IMR-90 (cell line): ENCODE results near the gene R3HDML. TPM values are rescaled to one million over a fixed set of nuclear protein-coding genes. Genes with fewer than 3 reads are reported as not detected.

ENCODE experiments used
- ATAC-seq: fragments of 200-7000 bp; cut with Tn5 transposase; 2 replicates; pipeline ENCODE4 v1.9.1; 2020; ENCODE audit warnings: low read depth, mild to moderate bottlenecking, moderate library complexity
- BruUV-seq: library from RNA; stranded (reverse); fragments of 400-500 nt; replicated peaks from 2 replicates; lab custom pipeline; 2021; lab: Mats Ljungman, UMichigan
- CTCF ChIA-PET: fragments of 300-600 bp; formaldehyde crosslinking; extraction: SDS; loops from one replicate; lab custom pipeline; 2021; ENCODE audit warnings: antibody characterized with exemption; lab: Yijun Ruan, JAX
- POLR2A ChIA-PET: fragments of 300-600 bp; sonication (Branson Sonifier 250); formaldehyde crosslinking; loops from one replicate; lab custom pipeline; 2022; ENCODE audit warnings: antibody characterized with exemption; ENCODE audit not compliant: unreplicated experiment; lab: Charles Lee
- DNase-seq: peaks from one replicate; pipeline ENCODE4 v3.0.0; 2013
- H2AFZ ChIP-seq: replicated peaks from 2 replicates; pipeline ENCODE3; 2013; ENCODE audit warnings: low read length, mild to moderate bottlenecking; ENCODE audit not compliant: poor library complexity
- H2AK5ac ChIP-seq: 2 replicates; pipeline ENCODE4 v1.6.1; 2013; ENCODE audit warnings: low read depth, low read length, inconsistent platforms
- H2AK9ac ChIP-seq: replicated peaks from 2 replicates; pipeline ENCODE3; 2013; ENCODE audit warnings: mild to moderate bottlenecking, low read depth, low read length, moderate library complexity; ENCODE audit not compliant: poor library complexity
- H2BK120ac ChIP-seq: 2 replicates; pipeline ENCODE4 v1.6.1; 2013; ENCODE audit warnings: low read depth, low read length, inconsistent platforms
- H2BK15ac ChIP-seq: 3 replicates; pipeline ENCODE4 v1.6.1; 2013; ENCODE audit warnings: low read depth, low read length, inconsistent platforms
- H2BK20ac ChIP-seq: 2 replicates; pipeline ENCODE4 v1.6.1; 2013; ENCODE audit warnings: low read depth, mild to moderate bottlenecking, inconsistent platforms, low read length, moderate library complexity
- H2BK5ac ChIP-seq: 2 replicates; pipeline ENCODE4 v1.6.1; 2013; ENCODE audit warnings: mild to moderate bottlenecking, low read depth, low read length, inconsistent platforms; ENCODE audit not compliant: poor library complexity, severe bottlenecking
- H3K14ac ChIP-seq: replicated peaks from 2 replicates; pipeline ENCODE4 v1.6.1; 2013; ENCODE audit warnings: low read depth, low read length, inconsistent platforms
- H3K18ac ChIP-seq: 2 replicates; pipeline ENCODE4 v1.6.1; 2013; ENCODE audit warnings: low read depth, low read length, control low read depth
- H3K23ac ChIP-seq: 2 replicates; pipeline ENCODE4 v1.6.1; 2013; ENCODE audit warnings: low read depth, low read length, inconsistent platforms
- H3K27ac ChIP-seq: 2 replicates; pipeline ENCODE4 v1.5.1; 2013; ENCODE audit warnings: mild to moderate bottlenecking, control low read depth, low read length; ENCODE audit not compliant: insufficient read depth
- H3K27me3 ChIP-seq: 2 replicates; pipeline ENCODE4 v1.6.1; 2013; ENCODE audit warnings: low read length; ENCODE audit not compliant: control insufficient read depth, insufficient read depth
- H3K36me3 ChIP-seq: 2 replicates; pipeline ENCODE4 v1.6.1; 2013; ENCODE audit warnings: low read length, mixed read lengths; ENCODE audit not compliant: control insufficient read depth, insufficient read depth
- H3K4ac ChIP-seq: 2 replicates; pipeline ENCODE4 v1.6.1; 2013; ENCODE audit warnings: low read depth, low read length, inconsistent platforms
- H3K4me1 ChIP-seq: 2 replicates; pipeline ENCODE4 v1.6.1; 2013; ENCODE audit warnings: low read length, mixed read lengths; ENCODE audit not compliant: control insufficient read depth, insufficient read depth
- H3K4me2 ChIP-seq: 2 replicates; pipeline ENCODE4 v1.6.1; 2013; ENCODE audit warnings: low read depth, mild to moderate bottlenecking, control low read depth, low read length, moderate library complexity
- H3K4me3 ChIP-seq: 2 replicates; pipeline ENCODE4 v1.5.1; 2013; ENCODE audit warnings: low read depth, mild to moderate bottlenecking, control low read depth, low read length, moderate library complexity; ENCODE audit not compliant: insufficient read depth
- H3K56ac ChIP-seq: 2 replicates; pipeline ENCODE4 v1.6.1; 2013; ENCODE audit warnings: low read length, inconsistent platforms; ENCODE audit not compliant: insufficient read depth; ENCODE audit errors: extremely low read depth
- H3K79me1 ChIP-seq, 2 experiments: 2 replicates each; pipeline ENCODE4 v1.6.1; 2013; ENCODE audit warnings: low read length in 2 of 2, inconsistent platforms in 1 of 2, low read depth in 1 of 2
- H3K9ac ChIP-seq: 2 replicates; pipeline ENCODE4 v1.6.1; 2013; ENCODE audit warnings: low read depth, low read length, control low read depth
- H3K9me1 ChIP-seq: 2 replicates; pipeline ENCODE4 v1.6.1; 2013; ENCODE audit warnings: low read length, inconsistent platforms; ENCODE audit not compliant: insufficient read depth
- H3K9me3 ChIP-seq: 2 replicates; pipeline ENCODE4 v1.6.1; 2013; ENCODE audit warnings: low read length; ENCODE audit not compliant: control insufficient read depth, insufficient read depth
- H4K20me1 ChIP-seq: 2 replicates; pipeline ENCODE4 v1.6.1; 2013; ENCODE audit warnings: low read length, inconsistent platforms; ENCODE audit not compliant: insufficient read depth
- H4K5ac ChIP-seq: 2 replicates; pipeline ENCODE4 v1.6.1; 2013; ENCODE audit warnings: mild to moderate bottlenecking, low read depth, low read length, control low read depth
- H4K8ac ChIP-seq, 2 experiments: 2 replicates each; pipeline ENCODE4 v1.6.1; 2013; ENCODE audit warnings: low read depth in 2 of 2, low read length in 2 of 2, control low read depth in 1 of 2, inconsistent platforms in 1 of 2
- H4K91ac ChIP-seq: 2 replicates; pipeline ENCODE4 v1.6.1; 2013; ENCODE audit warnings: low read depth, low read length, inconsistent platforms; ENCODE audit not compliant: insufficient read depth
- BHLHE40 ChIP-seq: fragments of 150-350 bp; IDR thresholded peaks from 2 replicates; pipeline ENCODE4 v1.6.1; 2016; ENCODE audit warnings: mild to moderate bottlenecking, low read depth, low read length
- CEBPB ChIP-seq: IDR thresholded peaks from 2 replicates; pipeline ENCODE4 v1.6.1; 2012; ENCODE audit warnings: low read depth, low read length, improper control_type of control experiment
- CHD1 ChIP-seq: IDR thresholded peaks from 2 replicates; pipeline ENCODE4 v1.6.1; 2012; ENCODE audit warnings: low read depth, low read length, improper control_type of control experiment
- FOS ChIP-seq: fragments of 150-350 bp; IDR thresholded peaks from 2 replicates; pipeline ENCODE4 v1.6.1; 2016; ENCODE audit warnings: low read depth, low read length
- MAZ ChIP-seq: IDR thresholded peaks from 2 replicates; pipeline ENCODE4 v1.6.1; 2012; ENCODE audit warnings: low read depth, mild to moderate bottlenecking, low read length, improper control_type of control experiment, moderate library complexity, borderline replicate concordance
- MXI1 ChIP-seq: IDR thresholded peaks from 2 replicates; pipeline ENCODE4 v1.6.1; 2012; ENCODE audit warnings: low read depth, mild to moderate bottlenecking, low read length, moderate library complexity, borderline replicate concordance
- POLR2A ChIP-seq: IDR thresholded peaks from 2 replicates; pipeline ENCODE4 v1.6.1; 2012; ENCODE audit warnings: mild to moderate bottlenecking, low read depth, low read length
- RAD21 ChIP-seq: IDR thresholded peaks from 2 replicates; pipeline ENCODE4 v1.6.1; 2012; ENCODE audit warnings: low read length, improper control_type of control experiment
- RCOR1 ChIP-seq: IDR thresholded peaks from 2 replicates; pipeline ENCODE4 v1.6.1; 2012; ENCODE audit warnings: mild to moderate bottlenecking, low read length, improper control_type of control experiment; ENCODE audit not compliant: insufficient replicate concordance
- RFX5 ChIP-seq: IDR thresholded peaks from 2 replicates; pipeline ENCODE4 v1.8.0; 2012; ENCODE audit warnings: low read depth, mild to moderate bottlenecking, low read length, moderate library complexity
- SMC3 ChIP-seq: fragments of 150-350 bp; IDR thresholded peaks from 2 replicates; pipeline ENCODE4 v1.6.1; 2016; ENCODE audit warnings: low read depth, mild to moderate bottlenecking, antibody characterized with exemption, low read length, moderate library complexity
- WGBS, 2 experiments: methylation state at CpG; one replicate each; pipeline versions ENCODE4 v1.1.5 to v1.1.7; 2013; ENCODE audit warnings: missing lambda C conversion rate in 2 of 2; ENCODE audit not compliant: insufficient read length in 1 of 2; ENCODE audit errors: extremely low coverage in 2 of 2; 5-methylcytosine and 5-hydroxymethylcytosine counted together
- dilution Hi-C: fragments of 300-500 bp; cut with HindIII; formaldehyde crosslinking; loops from one replicate; pipeline ENCODE4 v1.14.3; 2018; ENCODE audit warnings: low sequenced_read_pairs; ENCODE audit not compliant: unreplicated experiment
- in situ Hi-C: fragments of 300-500 bp; cut with MboI; formaldehyde crosslinking; loops from 3 replicates; pipeline ENCODE4 v1.14.3; 2019; ENCODE audit warnings: low sequenced_read_pairs, inconsistent platforms, mixed read lengths
- intact Hi-C: fragments of 100-400 bp; cut with micrococcal nuclease; formaldehyde crosslinking; loops from 2 replicates; pipeline ENCODE4 v1.10.0; 2022
- polyA plus RNA-seq, 3 experiments: library from polyadenylated mRNA; depleted of rRNA; stranded (reverse); fragments of >200 nt; gene quantifications; 2 replicates each; pipeline ENCODE4 v1.2.3, GENCODE V29; 2012; ENCODE audit warnings: low replicate concordance in 1 of 3
- total RNA-seq: library from RNA; depleted of rRNA; stranded (reverse); fragments of >200 nt; gene quantifications from 2 replicates; pipeline ENCODE4 v1.2.3, GENCODE V29; 2012
- TF ChIP-seq, protein P1 (sequence below): fragments of 150-350 bp; IDR thresholded peaks from 2 replicates; pipeline ENCODE4 v1.6.1; 2016; ENCODE audit warnings: low read depth, mild to moderate bottlenecking, low read length, moderate library complexity, borderline replicate concordance
- TF ChIP-seq, protein P2 (sequence below): conservative IDR thresholded peaks from 2 replicates; pipeline ENCODE4 v1.5.1; 2012; ENCODE audit warnings: mild to moderate bottlenecking, low read depth, low read length, improper control_type of control experiment

Gene R3HDML
- total and polyA plus RNA-seq, 2 of the 4 experiments (the other 2 are of a cell fraction) = not detected

DNA sequence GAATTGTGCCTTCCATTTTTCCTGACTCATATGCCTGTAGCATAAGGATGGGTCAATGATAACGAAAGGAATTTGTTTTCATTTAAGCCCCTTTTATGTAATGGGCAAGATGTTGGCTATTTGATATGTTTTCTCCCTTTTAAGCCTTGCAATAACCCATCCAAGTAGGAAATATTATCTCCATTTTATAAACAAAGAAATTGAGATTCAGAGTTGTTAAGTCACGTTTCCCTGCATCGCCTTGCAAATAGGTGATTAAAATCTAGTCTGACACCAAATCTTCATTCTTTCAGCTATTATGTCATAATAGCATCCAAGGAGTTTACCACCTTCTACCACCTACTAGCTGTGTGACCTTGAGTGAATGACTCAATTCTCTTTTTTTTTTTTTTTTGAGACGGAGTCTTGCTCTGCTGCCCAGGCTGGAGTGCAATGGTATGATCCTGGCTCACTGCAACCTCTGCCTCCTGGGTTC, 25.7 kb downstream of the R3HDML start:
- no peak overlapping the region for H2BK15ac ChIP-seq
- H4K5ac ChIP-seq = no peak overlapping the region
- H3K23ac ChIP-seq = no peak overlapping the region
- POLR2A ChIA-PET = interaction anchor here (0.6 kb wide), 1 partner anchor 17 kb away, joined by 9 read pairs; no protein-coding TSS in a partner anchor
- H3K36me3 ChIP-seq = no peaks in the 10 kb centered on the region
- dilution Hi-C loops = no loop called here
- H3K56ac ChIP-seq = no peak overlapping the region
- H3K79me1 ChIP-seq = no peaks in the 10 kb centered on the region
- H3K9ac ChIP-seq = no peak overlapping the region
- no peak overlapping the region for H3K4me3 ChIP-seq
- H3K4me2 ChIP-seq = no peak overlapping the region
- H2AFZ ChIP-seq = no peak overlapping the region
- DNase-seq = no peak
- no peak overlapping the region for H2BK5ac ChIP-seq
- no peak overlapping the region for H3K14ac ChIP-seq
- no peaks in the 10 kb centered on the region for H3K9me3 ChIP-seq
- H4K91ac ChIP-seq = no peak overlapping the region
- H2AK9ac ChIP-seq = no peak overlapping the region
- H3K27me3 ChIP-seq = peaks cover 18% of the 10 kb centered on the region
- no peak overlapping the region for H3K18ac ChIP-seq
- no peak overlapping the region for H4K8ac ChIP-seq
- intact Hi-C loops = no loop called here
- no peaks in the 10 kb centered on the region for H3K4me1 ChIP-seq
- H2BK120ac ChIP-seq = no peak overlapping the region
- TF ChIP-seq CHD1 (no peak), RCOR1 (no peak), FOS (no peak), BHLHE40 (no peak), POLR2A (no peak), RFX5 (no peak), CEBPB (no peak), MXI1 (no peak), RAD21 (no peak), MAZ (no peak), SMC3 (no peak)
- TF ChIP-seq, protein P1, sequence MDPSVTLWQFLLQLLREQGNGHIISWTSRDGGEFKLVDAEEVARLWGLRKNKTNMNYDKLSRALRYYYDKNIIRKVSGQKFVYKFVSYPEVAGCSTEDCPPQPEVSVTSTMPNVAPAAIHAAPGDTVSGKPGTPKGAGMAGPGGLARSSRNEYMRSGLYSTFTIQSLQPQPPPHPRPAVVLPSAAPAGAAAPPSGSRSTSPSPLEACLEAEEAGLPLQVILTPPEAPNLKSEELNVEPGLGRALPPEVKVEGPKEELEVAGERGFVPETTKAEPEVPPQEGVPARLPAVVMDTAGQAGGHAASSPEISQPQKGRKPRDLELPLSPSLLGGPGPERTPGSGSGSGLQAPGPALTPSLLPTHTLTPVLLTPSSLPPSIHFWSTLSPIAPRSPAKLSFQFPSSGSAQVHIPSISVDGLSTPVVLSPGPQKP = no peak
- TF ChIP-seq, protein P2, sequence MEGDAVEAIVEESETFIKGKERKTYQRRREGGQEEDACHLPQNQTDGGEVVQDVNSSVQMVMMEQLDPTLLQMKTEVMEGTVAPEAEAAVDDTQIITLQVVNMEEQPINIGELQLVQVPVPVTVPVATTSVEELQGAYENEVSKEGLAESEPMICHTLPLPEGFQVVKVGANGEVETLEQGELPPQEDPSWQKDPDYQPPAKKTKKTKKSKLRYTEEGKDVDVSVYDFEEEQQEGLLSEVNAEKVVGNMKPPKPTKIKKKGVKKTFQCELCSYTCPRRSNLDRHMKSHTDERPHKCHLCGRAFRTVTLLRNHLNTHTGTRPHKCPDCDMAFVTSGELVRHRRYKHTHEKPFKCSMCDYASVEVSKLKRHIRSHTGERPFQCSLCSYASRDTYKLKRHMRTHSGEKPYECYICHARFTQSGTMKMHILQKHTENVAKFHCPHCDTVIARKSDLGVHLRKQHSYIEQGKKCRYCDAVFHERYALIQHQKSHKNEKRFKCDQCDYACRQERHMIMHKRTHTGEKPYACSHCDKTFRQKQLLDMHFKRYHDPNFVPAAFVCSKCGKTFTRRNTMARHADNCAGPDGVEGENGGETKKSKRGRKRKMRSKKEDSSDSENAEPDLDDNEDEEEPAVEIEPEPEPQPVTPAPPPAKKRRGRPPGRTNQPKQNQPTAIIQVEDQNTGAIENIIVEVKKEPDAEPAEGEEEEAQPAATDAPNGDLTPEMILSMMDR = no peak
- in situ Hi-C loops = no loop called here
- H3K27ac ChIP-seq = no peak overlapping the region
- no peaks in the 10 kb centered on the region for H4K20me1 ChIP-seq
- H3K9me1 ChIP-seq = no peaks in the 10 kb centered on the region
- H2AK5ac ChIP-seq = no peak overlapping the region
- H2BK20ac ChIP-seq = no peak overlapping the region
- ATAC-seq = no peak
- no peak overlapping the region for H3K4ac ChIP-seq
- CTCF ChIA-PET = interaction anchor here (0.6 to 0.9 kb wide), 2 partner anchors 22 to 524 kb away, joined by 3 to 4 read pairs; no protein-coding TSS in a partner anchor
- WGBS, 2 experiments = no CpG with 5 or more reads among the region's 4 CpGs
- BruUV-seq = no TSS peak
